Colonic mucosa (tissue), 4 donors: Measurements from ENCODE around the gene LRRTM4. TPM values are rescaled to one million over a fixed set of nuclear protein-coding genes. Genes with fewer than 3 reads are reported as not detected.

ENCODE experiments used
- DNase-seq: peaks from one replicate; pipeline ENCODE4 v3.0.0-alpha.2; 2020
- H3K27ac ChIP-seq: fragments of 200-600 bp; one replicate; pipeline ENCODE4 v1.8.0; 2021
- H3K27me3 ChIP-seq: fragments of 200-600 bp; one replicate; pipeline ENCODE4 v1.8.0; 2021
- H3K36me3 ChIP-seq: fragments of 200-600 bp; one replicate; pipeline ENCODE4 v1.8.0; 2021
- H3K4me1 ChIP-seq: fragments of 200-600 bp; one replicate; pipeline ENCODE4 v1.8.0; 2021; ENCODE audit warnings: mild to moderate bottlenecking
- H3K4me3 ChIP-seq: fragments of 200-600 bp; one replicate; pipeline ENCODE4 v1.8.0; 2021
- H3K9ac ChIP-seq, 2 donors: one replicate each; pipeline ENCODE4 v1.7.0; 2013; ENCODE audit warnings: control low read depth in 2 of 2, low read depth in 2 of 2, low read length in 2 of 2
- H3K9me3 ChIP-seq: fragments of 200-600 bp; one replicate; pipeline ENCODE4 v1.8.0; 2021
- CTCF ChIP-seq: fragments of 200-600 bp; IDR thresholded peaks from one replicate; pipeline ENCODE4 v1.8.0; 2022; ENCODE audit warnings: antibody characterized with exemption, mild to moderate bottlenecking
- intact Hi-C: fragments of 100-400 bp; cut with DNase I; formaldehyde crosslinking; loops from one replicate; pipeline ENCODE4 v1.14.1; 2022
- total RNA-seq, 2 donors: library from RNA; stranded (reverse); fragmentation: NEBNext Ultra II Directional in 1 of 2; extraction: Animal tissue kit (Norgen Biotek cat#: 25700) in 1 of 2; gene quantifications; one replicate each; pipeline ENCODE4 v1.2.1, GENCODE V29; 2021
- donor health status: healthy.
- donor health status: DM: no; HTN: no; CAD: no.
- donor health status: DM: no; HTN: no; CAD: no.

LRRTM4 gene
- total RNA-seq, 2 donors from 2014 or later, result 0.32 TPM; not detected in 1

DNA sequence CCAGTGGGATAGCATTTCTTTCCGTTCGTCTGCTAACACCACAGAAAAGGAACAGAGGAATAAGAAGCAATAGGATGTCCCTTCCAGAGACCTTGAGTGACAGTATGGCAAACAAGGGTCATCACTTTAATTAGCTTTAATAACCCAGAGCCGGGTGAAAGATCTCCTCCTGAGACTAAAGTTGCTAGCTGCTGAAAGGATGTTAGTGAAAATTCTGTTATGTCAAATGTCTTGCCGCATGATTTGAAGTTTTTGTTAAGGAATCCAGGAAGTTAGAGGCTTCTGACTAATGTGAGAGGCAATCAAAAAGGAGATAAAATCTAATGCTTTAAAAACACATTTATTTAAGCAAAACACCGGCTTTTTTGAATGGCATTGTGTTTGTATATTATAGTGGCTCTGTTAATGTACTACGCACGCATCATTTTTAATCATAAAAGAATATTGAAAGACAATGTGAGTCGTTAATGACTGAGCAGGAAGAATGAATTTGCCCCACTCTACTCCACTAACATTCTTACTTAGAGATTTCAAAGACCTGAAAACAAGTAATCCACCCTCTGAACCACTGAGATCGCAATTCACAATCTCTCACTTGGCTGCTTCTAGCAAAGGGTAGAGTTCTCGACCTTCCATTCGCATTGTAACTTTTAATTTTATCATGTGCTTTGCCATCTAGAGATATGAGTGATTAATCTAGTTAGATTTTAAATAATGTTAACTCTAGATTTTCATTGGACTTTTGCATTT, 536.6 kb downstream of the LRRTM4 start:
- no peak for DNase-seq
- H3K27ac ChIP-seq, result no peak overlapping the region
- intact Hi-C loops, result no loop called here

GRCh38 chr2:76984359-76984758, 537.8 kb downstream of the LRRTM4 start:
- Histone ChIP-seq H3K36me3 (no peaks in the 10 kb centered on the region), H3K27me3 (no peaks in the 10 kb centered on the region), H3K9ac (no peak overlapping the region), H3K9me3 (no peaks in the 10 kb centered on the region), H3K27ac (no peak overlapping the region), H3K4me3 (no peak overlapping the region), H3K4me1 (no peaks in the 10 kb centered on the region)
- intact Hi-C loops, result no loop called here
- TF ChIP-seq CTCF, result no peak
- no peak for DNase-seq

More for the DNA sequence above, 536.6 kb downstream of the LRRTM4 start:
- no peak for TF ChIP-seq CTCF
- Histone ChIP-seq H3K9me3 (no peaks in the 10 kb centered on the region), H3K36me3 (no peaks in the 10 kb centered on the region), H3K4me3 (no peak overlapping the region), H3K9ac (no peak overlapping the region), H3K27me3 (no peaks in the 10 kb centered on the region), H3K4me1 (no peaks in the 10 kb centered on the region)

DNA sequence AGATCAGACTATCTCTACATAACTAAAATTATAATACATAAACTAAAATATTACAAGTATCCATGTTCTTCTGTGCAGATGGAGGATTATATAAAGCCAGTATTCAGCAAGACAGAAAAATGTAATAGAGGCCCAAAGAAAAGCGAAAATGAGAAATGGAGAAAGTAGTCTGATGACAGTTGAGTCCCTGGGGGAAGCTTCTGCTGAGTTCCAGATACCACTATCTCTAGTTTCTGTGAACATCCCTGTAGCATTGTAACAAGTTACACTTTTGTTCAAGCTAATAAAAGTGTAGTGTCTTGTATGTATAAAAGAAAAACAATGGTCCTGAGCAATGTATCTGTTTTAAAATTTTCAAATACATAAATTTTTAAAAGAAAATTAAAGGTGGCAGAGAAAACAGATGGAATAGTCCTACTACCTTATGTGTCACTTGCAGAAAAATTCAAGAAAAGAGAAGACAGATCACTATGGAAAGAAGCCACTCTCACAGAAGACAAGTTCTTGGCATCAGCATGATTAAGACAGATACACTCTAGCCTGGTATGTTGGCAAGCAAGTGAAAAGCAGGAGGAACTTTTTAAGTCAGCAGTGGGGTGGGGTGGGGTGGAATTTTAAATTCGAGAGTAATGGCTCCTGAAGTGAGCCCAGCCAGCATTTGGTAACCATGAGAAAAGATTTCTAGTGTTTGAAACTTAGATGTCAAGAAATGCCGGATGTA, 541.9 kb downstream of the LRRTM4 start:
- no peaks in the 10 kb centered on the region for H3K4me1 ChIP-seq
- DNase-seq, result no peak
- no peaks in the 10 kb centered on the region for H3K9me3 ChIP-seq
- no peak overlapping the region for H3K9ac ChIP-seq
- H3K4me3 ChIP-seq, result no peak overlapping the region
- no peaks in the 10 kb centered on the region for H3K36me3 ChIP-seq
- intact Hi-C loops, result no loop called here
- no peaks in the 10 kb centered on the region for H3K27me3 ChIP-seq
- no peak overlapping the region for H3K27ac ChIP-seq
- TF ChIP-seq CTCF, result no peak

DNA sequence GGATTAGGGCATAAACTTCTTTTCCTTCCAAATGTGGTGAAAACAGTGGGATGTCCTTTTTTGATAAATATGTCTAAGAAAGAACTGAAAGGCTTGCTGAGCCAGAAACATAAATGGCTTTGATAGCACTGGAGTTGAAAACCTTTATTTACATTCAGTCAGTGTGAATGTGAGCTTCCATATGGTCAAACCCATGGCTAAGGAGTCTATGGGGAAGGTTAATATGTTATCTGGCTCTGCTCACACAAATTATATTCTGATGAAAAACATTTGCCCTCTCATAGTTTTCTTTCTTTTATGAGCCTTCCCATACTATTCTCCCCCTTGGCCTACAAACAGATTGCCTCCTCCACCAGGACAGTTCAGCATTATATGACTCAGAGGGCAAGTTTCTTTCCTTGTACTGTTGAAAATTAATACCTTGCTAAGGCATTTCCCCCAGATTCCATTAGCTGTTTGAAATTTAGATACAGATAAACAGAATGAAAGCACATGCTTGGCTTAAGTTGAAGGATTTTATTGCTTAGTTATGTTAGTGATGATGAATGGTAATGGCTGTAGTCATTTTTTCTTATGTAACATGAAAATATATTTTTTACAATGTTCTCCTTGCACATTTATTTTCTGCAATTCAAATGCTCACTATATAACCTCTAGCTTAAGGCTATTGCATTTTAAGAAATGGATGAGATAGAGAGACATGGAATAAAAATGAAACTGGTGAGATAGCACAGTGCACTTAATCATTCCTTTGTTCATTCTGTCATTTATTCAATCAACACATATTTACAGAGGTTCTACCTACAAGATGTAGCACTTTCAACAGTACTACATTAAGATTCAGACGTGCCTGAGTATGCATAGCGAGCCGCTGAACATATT, 544.1 kb downstream of the LRRTM4 start:
- TF ChIP-seq CTCF, result no peak
- Histone ChIP-seq H3K4me1 (no peaks in the 10 kb centered on the region), H3K27ac (no peak overlapping the region), H3K36me3 (no peaks in the 10 kb centered on the region), H3K9ac (no peak overlapping the region), H3K4me3 (no peak overlapping the region), H3K27me3 (no peaks in the 10 kb centered on the region), H3K9me3 (no peaks in the 10 kb centered on the region)
- no peak for DNase-seq
- intact Hi-C loops, result no loop called here

GRCh38 chr2:76975752-76976151, 546.4 kb downstream of the LRRTM4 start:
- DNase-seq, result no peak
- H3K27me3 ChIP-seq, result no peaks in the 10 kb centered on the region
- no peaks in the 10 kb centered on the region for H3K9me3 ChIP-seq
- intact Hi-C loops, result no loop called here
- no peak overlapping the region for H3K4me3 ChIP-seq
- TF ChIP-seq CTCF, result no peak
- H3K4me1 ChIP-seq, result no peaks in the 10 kb centered on the region
- no peak overlapping the region for H3K9ac ChIP-seq
- no peak overlapping the region for H3K27ac ChIP-seq
- H3K36me3 ChIP-seq, result no peaks in the 10 kb centered on the region
